ENCODE results near the gene SORL1.
A peak's percentile ranks its signal among the peaks of the same experiment; 100 is the strongest.

Gene SORL1

DNA sequence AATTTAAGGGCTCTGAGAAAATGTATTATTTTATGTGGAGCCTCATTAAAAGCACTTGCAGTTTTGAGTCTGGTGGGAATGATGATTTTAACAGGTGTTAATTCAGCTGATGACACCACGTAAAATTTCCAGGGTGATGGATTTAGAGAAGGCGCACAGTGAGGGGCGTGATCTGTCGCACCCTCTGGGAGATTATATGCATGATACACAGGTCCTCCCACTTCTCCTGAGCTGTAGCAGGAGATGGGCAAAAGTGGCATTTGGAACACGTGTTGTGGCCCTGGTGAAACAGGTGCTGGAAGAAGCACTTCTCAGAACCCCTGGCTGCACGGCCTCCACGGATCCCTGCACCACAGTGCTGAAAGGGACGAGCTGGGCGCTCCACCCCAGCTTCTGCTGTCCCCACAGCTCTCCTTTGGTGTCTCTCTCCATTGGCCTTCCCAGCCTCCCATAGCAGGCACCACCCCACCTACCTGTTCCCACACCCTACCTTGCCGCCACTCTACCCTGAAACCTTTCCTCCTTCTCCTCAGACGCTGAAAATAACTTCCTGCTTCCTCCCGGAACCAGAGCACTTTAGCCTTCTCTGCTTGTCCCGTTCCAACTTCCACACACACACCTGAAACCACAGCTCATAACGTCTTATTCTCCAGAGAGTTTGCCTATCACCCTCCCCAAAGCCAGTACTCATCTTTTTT lies 6.9 kb upstream of the SORL1 start:
- DNase-seq, result no peak
- peaks cover 0 to 2% (median 0%) of the 10 kb centered on the region in 4 donors for H3K4me1 ChIP-seq
- TF ChIP-seq CTCF (IDR thresholded peaks at IDR 0.05), result no peak
- H3K27me3 ChIP-seq, result no peaks in the 10 kb centered on the region
- H3K36me3 ChIP-seq, result no peaks in the 10 kb centered on the region
- no peak overlapping the region for H3K27ac ChIP-seq
- H3K4me3 ChIP-seq, result no peak overlapping the region
- H3K9me3 ChIP-seq, result no peaks in the 10 kb centered on the region
- intact Hi-C loops (cut with DNase I; ENCODE audit: low total_unique reads), result no loop called here

DNA sequence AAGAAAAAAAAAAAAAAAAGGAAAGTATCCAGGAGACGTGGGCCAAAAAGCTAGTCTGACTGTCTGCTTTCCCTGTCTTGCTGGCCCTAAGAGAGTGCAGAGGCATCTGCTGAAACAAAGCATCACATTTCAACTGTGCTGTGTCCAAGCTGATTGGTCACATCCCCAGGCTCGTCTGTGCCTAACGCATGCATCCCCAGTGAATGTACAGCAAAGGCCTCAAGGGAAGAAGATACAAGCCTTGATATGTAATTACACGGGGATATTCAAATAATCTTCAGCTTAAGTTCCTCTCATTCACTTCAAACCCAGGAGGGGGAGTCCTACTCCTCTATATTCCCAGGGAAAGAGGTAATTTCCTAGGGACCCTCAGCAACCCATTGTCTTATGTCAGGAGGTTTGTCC lies 5.4 kb upstream of the SORL1 start:
- Histone ChIP-seq H3K4me3 (no peak overlapping the region), H3K36me3 (no peaks in the 10 kb centered on the region), H3K27ac (no peak overlapping the region), H3K27me3 (no peaks in the 10 kb centered on the region), H3K4me1 (peaks cover 0 to 7% (median 0%) of the 10 kb centered on the region in 4 donors), H3K9me3 (no peaks in the 10 kb centered on the region)
- intact Hi-C loops (cut with DNase I; ENCODE audit: low total_unique reads), result no loop called here
- no peak for DNase-seq
- TF ChIP-seq CTCF (IDR thresholded peaks at IDR 0.05), result peak in 1 of 2 experiments; percentile 7

DNA sequence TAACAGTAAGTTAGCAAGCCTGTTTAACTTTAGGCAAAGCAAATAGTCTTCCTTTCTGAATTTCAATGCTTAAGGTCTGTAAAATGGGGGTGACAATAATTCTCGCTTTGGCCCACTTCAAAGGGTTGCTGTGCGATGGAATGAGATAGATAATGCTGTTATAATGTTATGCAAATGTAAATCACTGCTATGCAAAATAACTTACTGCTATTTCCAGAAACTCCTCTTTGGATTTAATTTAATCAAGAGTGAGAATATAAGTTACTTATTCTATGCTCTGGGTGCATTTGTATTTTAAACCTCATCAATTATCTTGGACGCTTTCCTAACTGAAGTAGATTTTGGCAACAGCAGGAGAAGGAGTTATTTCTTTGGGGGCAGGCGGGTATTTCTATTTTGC lies 4.1 kb upstream of the SORL1 start:
- DNase-seq, result no peak
- H3K4me3 ChIP-seq, result no peak overlapping the region
- H3K4me1 ChIP-seq, result peaks cover 0 to 14% (median 4%) of the 10 kb centered on the region in 4 donors
- no peaks in the 10 kb centered on the region for H3K9me3 ChIP-seq
- no peaks in the 10 kb centered on the region for H3K36me3 ChIP-seq
- TF ChIP-seq CTCF (IDR thresholded peaks at IDR 0.05), result no peak
- H3K27ac ChIP-seq, result no peak overlapping the region
- H3K27me3 ChIP-seq, result no peaks in the 10 kb centered on the region
- intact Hi-C loops (cut with DNase I; ENCODE audit: low total_unique reads), result no loop called here

DNA sequence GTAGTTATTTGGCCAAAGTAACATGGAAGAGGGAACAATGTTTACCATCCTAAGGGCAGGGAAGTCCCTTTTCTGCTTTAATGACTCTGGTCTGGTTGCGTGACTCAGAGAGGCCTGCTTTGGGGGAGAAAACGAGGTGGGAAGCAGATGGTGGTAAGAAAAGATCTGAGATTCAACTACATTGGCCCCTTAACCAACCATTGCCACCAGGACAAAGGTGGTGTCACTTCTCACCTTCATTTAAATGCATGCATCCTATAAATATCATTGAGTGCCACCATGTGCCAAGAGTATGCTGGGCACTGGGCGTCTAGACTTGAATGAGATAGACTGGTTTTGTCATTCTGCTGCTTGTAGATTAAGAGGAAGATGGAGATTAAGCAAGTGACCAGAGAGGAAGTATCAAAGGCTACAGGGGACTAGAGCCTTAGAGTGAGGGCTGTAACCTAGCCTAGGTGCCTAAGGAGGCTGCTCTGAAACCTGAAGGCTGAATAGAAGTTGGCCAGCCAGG lies 3.6 kb upstream of the SORL1 start:
- Histone ChIP-seq H3K36me3 (no peaks in the 10 kb centered on the region), H3K27ac (no peak overlapping the region), H3K4me1 (peaks cover 0 to 18% (median 7%) of the 10 kb centered on the region in 4 donors), H3K4me3 (no peak overlapping the region), H3K9me3 (no peaks in the 10 kb centered on the region), H3K27me3 (no peaks in the 10 kb centered on the region)
- TF ChIP-seq CTCF (IDR thresholded peaks at IDR 0.05), result no peak
- DNase-seq, result no peak
- intact Hi-C loops (cut with DNase I; ENCODE audit: low total_unique reads), result no loop called here

DNA sequence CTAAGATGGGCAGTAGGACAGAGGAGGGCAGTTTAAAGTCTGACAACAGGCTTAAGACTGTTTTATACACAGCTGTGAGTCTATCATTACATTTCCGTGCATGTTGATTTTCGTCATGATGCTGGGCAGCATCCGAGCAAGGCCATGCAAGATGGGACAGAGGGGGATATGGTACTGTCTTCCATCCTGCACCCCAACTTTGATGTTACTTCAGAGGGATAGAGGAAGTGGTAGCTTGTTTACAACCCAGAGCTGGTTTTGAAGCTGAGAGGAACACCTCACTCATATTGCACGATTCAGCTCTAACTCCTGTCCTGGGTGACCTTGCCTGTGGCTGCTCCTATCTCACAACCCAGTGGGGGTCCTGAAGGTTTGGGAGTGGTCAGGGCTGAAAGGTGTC lies 3.0 kb upstream of the SORL1 start:
- Histone ChIP-seq H3K27me3 (no peaks in the 10 kb centered on the region), H3K36me3 (no peaks in the 10 kb centered on the region), H3K4me1 (peaks cover 0 to 25% (median 11%) of the 10 kb centered on the region in 4 donors), H3K9me3 (no peaks in the 10 kb centered on the region), H3K4me3 (no peak overlapping the region), H3K27ac (no peak overlapping the region)
- intact Hi-C loops (cut with DNase I; ENCODE audit: low total_unique reads), result no loop called here
- no peak for DNase-seq
- no peak for TF ChIP-seq CTCF (IDR thresholded peaks at IDR 0.05)
